ENCODE data around the gene DYTN. TPM values are rescaled to one million over a fixed set of nuclear protein-coding genes. Genes with fewer than 3 reads are reported as not detected.

DYTN gene
- polyA plus RNA-seq, 1 of the 3 experiments (the other 2 are of a cell fraction): not detected

GRCh38 chr2:206619011-206619410 is 99.2 kb downstream of the DYTN start:
- Histone ChIP-seq H3K9ac (no peak overlapping the region), H2AFZ (ENCODE audit: low read depth) (no peak overlapping the region), H3K9me3 (no peaks in the 10 kb centered on the region), H3K4me2 (no peak overlapping the region), H3K4me1 (ENCODE audit: control insufficient read depth in 1 of 2, insufficient read depth in 2 of 2, low read depth in 1 of 2, low read length in 1 of 2) (no peaks in the 10 kb centered on the region), H4K20me1 (ENCODE audit: insufficient read depth) (no peaks in the 10 kb centered on the region), H3K4me3 (ENCODE audit: low read depth in 2 of 2, low read length in 1 of 2) (no peak overlapping the region), H3F3A (replicated peaks; ENCODE audit: insufficient read depth) (no peaks in the 10 kb centered on the region), H3K9me2 (no peaks in the 10 kb centered on the region), H3K79me2 (ENCODE audit: insufficient read depth) (no peaks in the 10 kb centered on the region), H3K27ac (ENCODE audit: low read depth in 2 of 2, low read length in 1 of 2) (no peak overlapping the region), H3K36me3 (replicated peaks in 1 of 2; ENCODE audit: control insufficient read depth in 1 of 2, insufficient read depth in 2 of 2, low read length in 1 of 2) (no peaks in the 10 kb centered on the region), H3K27me3 (ENCODE audit: insufficient read depth) (no peaks in the 10 kb centered on the region)
- TF ChIP-seq MAX (IDR thresholded peaks at IDR 0.05; ENCODE audit: low read depth): no peak
- TF ChIP-seq REST (IDR thresholded peaks at IDR 0.05; ENCODE audit: low read depth, low read length): no peak
- no peak for TF ChIP-seq RXRA (IDR thresholded peaks at IDR 0.05; ENCODE audit: borderline replicate concordance, low read depth)
- TF ChIP-seq USF2 (IDR thresholded peaks at IDR 0.05; ENCODE audit: borderline replicate concordance, low read depth, low read length): no peak
- no peak for TF ChIP-seq TCF12 (IDR thresholded peaks at IDR 0.05)
- TF ChIP-seq GATA2 (CRISPR knock-in tag; IDR thresholded peaks at IDR 0.05): no peak
- TF ChIP-seq, protein P1, sequence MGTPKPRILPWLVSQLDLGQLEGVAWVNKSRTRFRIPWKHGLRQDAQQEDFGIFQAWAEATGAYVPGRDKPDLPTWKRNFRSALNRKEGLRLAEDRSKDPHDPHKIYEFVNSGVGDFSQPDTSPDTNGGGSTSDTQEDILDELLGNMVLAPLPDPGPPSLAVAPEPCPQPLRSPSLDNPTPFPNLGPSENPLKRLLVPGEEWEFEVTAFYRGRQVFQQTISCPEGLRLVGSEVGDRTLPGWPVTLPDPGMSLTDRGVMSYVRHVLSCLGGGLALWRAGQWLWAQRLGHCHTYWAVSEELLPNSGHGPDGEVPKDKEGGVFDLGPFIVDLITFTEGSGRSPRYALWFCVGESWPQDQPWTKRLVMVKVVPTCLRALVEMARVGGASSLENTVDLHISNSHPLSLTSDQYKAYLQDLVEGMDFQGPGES (IDR thresholded peaks at IDR 0.05; ENCODE audit: low read depth, low read length): no peak
- TF ChIP-seq POLR2AphosphoS5 (IDR thresholded peaks at IDR 0.05; ENCODE audit: low read depth, low read length): no peak
- TF ChIP-seq GABPA (IDR thresholded peaks at IDR 0.05; ENCODE audit: low read depth): no peak
- TF ChIP-seq, protein P2, sequence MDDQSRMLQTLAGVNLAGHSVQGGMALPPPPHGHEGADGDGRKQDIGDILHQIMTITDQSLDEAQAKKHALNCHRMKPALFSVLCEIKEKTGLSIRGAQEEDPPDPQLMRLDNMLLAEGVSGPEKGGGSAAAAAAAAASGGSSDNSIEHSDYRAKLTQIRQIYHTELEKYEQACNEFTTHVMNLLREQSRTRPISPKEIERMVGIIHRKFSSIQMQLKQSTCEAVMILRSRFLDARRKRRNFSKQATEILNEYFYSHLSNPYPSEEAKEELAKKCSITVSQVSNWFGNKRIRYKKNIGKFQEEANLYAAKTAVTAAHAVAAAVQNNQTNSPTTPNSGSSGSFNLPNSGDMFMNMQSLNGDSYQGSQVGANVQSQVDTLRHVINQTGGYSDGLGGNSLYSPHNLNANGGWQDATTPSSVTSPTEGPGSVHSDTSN (IDR thresholded peaks at IDR 0.05): no peak
- TF ChIP-seq NFIC (IDR thresholded peaks at IDR 0.05; ENCODE audit: borderline replicate concordance): no peak
- TF ChIP-seq FOXJ3 (CRISPR knock-in tag; IDR thresholded peaks at IDR 0.05): no peak
- no peak for TF ChIP-seq JUND (IDR thresholded peaks at IDR 0.05)
- TF ChIP-seq SIN3A (IDR thresholded peaks at IDR 0.05; ENCODE audit: borderline replicate concordance, low read depth, low read length): no peak
- TF ChIP-seq, protein P3, sequence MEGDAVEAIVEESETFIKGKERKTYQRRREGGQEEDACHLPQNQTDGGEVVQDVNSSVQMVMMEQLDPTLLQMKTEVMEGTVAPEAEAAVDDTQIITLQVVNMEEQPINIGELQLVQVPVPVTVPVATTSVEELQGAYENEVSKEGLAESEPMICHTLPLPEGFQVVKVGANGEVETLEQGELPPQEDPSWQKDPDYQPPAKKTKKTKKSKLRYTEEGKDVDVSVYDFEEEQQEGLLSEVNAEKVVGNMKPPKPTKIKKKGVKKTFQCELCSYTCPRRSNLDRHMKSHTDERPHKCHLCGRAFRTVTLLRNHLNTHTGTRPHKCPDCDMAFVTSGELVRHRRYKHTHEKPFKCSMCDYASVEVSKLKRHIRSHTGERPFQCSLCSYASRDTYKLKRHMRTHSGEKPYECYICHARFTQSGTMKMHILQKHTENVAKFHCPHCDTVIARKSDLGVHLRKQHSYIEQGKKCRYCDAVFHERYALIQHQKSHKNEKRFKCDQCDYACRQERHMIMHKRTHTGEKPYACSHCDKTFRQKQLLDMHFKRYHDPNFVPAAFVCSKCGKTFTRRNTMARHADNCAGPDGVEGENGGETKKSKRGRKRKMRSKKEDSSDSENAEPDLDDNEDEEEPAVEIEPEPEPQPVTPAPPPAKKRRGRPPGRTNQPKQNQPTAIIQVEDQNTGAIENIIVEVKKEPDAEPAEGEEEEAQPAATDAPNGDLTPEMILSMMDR (IDR thresholded peaks at IDR 0.05): no peak
- TF ChIP-seq CHD2 (IDR thresholded peaks at IDR 0.05; ENCODE audit: low read length, partially characterized antibody): no peak
- no peak for TF ChIP-seq RAD21 (IDR thresholded peaks at IDR 0.05; ENCODE audit: low read length)
- TF ChIP-seq TEAD4 (IDR thresholded peaks at IDR 0.05; ENCODE audit: borderline replicate concordance, insufficient read depth): no peak
- WGBS (ENCODE audit: low lambda C conversion rate): 82% methylated on average over 3 of the region's 3 CpGs
- CTCF ChIA-PET: interaction anchor here (1.4 to 2.1 kb wide), 2 partner anchors 11 to 64 kb away, joined by 3 to 4 read pairs; no protein-coding TSS in a partner anchor
- POLR2A ChIA-PET: no interaction called here
- no peak for DNase-seq
